IMR-90 (cell line): ENCODE measurements around the gene LCE5A.

Experiments used
- CTCF ChIP-seq: conservative IDR thresholded peaks from 2 replicates; pipeline ENCODE4 v1.5.1; 2012; ENCODE audit warnings: mild to moderate bottlenecking, low read depth, low read length, improper control_type of control experiment
- ELK1 ChIP-seq: fragments of 150-350 bp; IDR thresholded peaks from 2 replicates; pipeline ENCODE4 v1.6.1; 2016; ENCODE audit warnings: low read depth, mild to moderate bottlenecking, low read length, moderate library complexity, borderline replicate concordance

- no peak for TF ChIP-seq CTCF
- no peak for TF ChIP-seq ELK1
Observed at GRCh38 chr1:152535774-152536173, 25.2 kb downstream of the LCE5A start.
